Colonic mucosa (tissue), 4 donors: ENCODE measurements around the gene TCTA. TPM values are rescaled to one million over a fixed set of nuclear protein-coding genes. Genes with fewer than 3 reads are reported as not detected.
A peak's percentile ranks its signal among the peaks of the same experiment; 100 is the strongest.
"Not testable (repeated sequence)": the region's sequence is repeated elsewhere in the genome, so short reads cannot be mapped to it uniquely, and the experiment has no call there.

Experiments used
- DNase-seq: peaks from one replicate; pipeline ENCODE4 v3.0.0-alpha.2; 2020
- H3K27ac ChIP-seq: fragments of 200-600 bp; one replicate; pipeline ENCODE4 v1.8.0; 2021
- H3K27me3 ChIP-seq: fragments of 200-600 bp; one replicate; pipeline ENCODE4 v1.8.0; 2021
- H3K36me3 ChIP-seq: fragments of 200-600 bp; one replicate; pipeline ENCODE4 v1.8.0; 2021
- H3K4me1 ChIP-seq: fragments of 200-600 bp; one replicate; pipeline ENCODE4 v1.8.0; 2021; ENCODE audit warnings: mild to moderate bottlenecking
- H3K4me3 ChIP-seq: fragments of 200-600 bp; one replicate; pipeline ENCODE4 v1.8.0; 2021
- H3K9ac ChIP-seq, 2 donors: one replicate each; pipeline ENCODE4 v1.7.0; 2013; ENCODE audit warnings: control low read depth in 2 of 2, low read depth in 2 of 2, low read length in 2 of 2
- H3K9me3 ChIP-seq: fragments of 200-600 bp; one replicate; pipeline ENCODE4 v1.8.0; 2021
- CTCF ChIP-seq: fragments of 200-600 bp; IDR thresholded peaks from one replicate; pipeline ENCODE4 v1.8.0; 2022; ENCODE audit warnings: antibody characterized with exemption, mild to moderate bottlenecking
- intact Hi-C: fragments of 100-400 bp; cut with DNase I; formaldehyde crosslinking; loops from one replicate; pipeline ENCODE4 v1.14.1; 2022
- total RNA-seq, 2 donors: library from RNA; stranded (reverse); fragmentation: NEBNext Ultra II Directional in 1 of 2; extraction: Animal tissue kit (Norgen Biotek cat#: 25700) in 1 of 2; gene quantifications; one replicate each; pipeline ENCODE4 v1.2.1, GENCODE V29; 2021
- donor health status: healthy.
- donor health status: DM: no; HTN: no; CAD: no.
- donor health status: DM: no; HTN: no; CAD: no.

TCTA gene
- total RNA-seq, 2 donors from 2014 or later: 35.0 to 37.6 TPM

DNA sequence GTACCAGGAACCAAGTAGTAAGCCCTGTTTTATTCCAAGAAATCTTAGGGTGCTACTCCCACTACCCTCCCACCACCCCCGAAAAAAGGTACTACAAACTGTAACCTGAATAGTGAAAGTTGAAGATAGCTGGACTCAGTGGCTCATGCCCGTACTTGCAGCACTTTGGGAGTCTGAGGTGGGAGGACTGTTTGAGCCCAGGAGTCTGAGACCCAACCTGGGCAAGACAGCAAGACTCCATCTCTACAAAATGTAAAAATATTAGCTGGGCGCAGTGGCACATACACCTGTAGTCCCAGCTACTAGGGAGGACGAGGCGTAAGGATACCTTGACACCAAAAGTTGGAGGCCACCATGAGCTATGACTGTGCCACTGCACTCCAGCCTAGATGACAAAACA lies 8.3 kb upstream of the TCTA start:
- H3K4me1 ChIP-seq: peaks cover 16% of the 10 kb centered on the region
- no peak for DNase-seq
- H3K4me3 ChIP-seq: no peak overlapping the region
- TF ChIP-seq CTCF: no peak
- H3K27me3 ChIP-seq: no peaks in the 10 kb centered on the region
- no peaks in the 10 kb centered on the region for H3K36me3 ChIP-seq
- intact Hi-C loops: no loop called here
- no peak overlapping the region for H3K27ac ChIP-seq
- no peak overlapping the region for H3K9ac ChIP-seq
- H3K9me3 ChIP-seq: no peaks in the 10 kb centered on the region

DNA sequence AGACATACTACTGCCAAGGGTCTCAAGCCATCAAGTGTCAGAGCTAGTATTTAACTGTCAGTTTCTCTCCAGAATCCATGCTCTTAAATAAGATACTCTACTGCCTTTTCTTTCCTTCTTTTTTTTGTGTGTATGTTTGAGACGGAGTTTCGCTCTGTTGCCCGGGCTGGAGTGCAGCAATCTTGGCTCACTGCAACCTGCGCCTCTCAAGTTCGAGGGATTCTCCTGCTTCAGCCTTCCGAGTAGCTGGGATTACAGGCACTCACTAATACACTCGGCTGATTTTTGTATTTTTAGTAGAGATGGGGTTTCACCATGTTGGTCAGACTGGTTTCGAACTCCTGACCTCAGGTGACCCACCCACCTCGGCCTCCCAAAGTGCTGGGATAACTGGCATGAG lies 6.7 kb upstream of the TCTA start:
- H3K36me3 ChIP-seq, H3K27ac ChIP-seq, H3K9ac ChIP-seq, DNase-seq, H3K27me3 ChIP-seq, H3K9me3 ChIP-seq, H3K4me3 ChIP-seq, intact Hi-C loops: not testable (repeated sequence)
- peaks cover 16% of the 10 kb centered on the region for H3K4me1 ChIP-seq

- Histone ChIP-seq H3K9me3 (no peaks in the 10 kb centered on the region), H3K27me3 (no peaks in the 10 kb centered on the region), H3K4me3 (no peak overlapping the region), H3K9ac (no peak overlapping the region), H3K36me3 (no peaks in the 10 kb centered on the region), H3K27ac (no peak overlapping the region), H3K4me1 (peaks cover 12% of the 10 kb centered on the region)
- no peak for TF ChIP-seq CTCF
- intact Hi-C loops: no loop called here
- no peak for DNase-seq
These were observed 5.4 kb upstream of the TCTA start for GRCh38 chr3:49406571-49407565.

DNA sequence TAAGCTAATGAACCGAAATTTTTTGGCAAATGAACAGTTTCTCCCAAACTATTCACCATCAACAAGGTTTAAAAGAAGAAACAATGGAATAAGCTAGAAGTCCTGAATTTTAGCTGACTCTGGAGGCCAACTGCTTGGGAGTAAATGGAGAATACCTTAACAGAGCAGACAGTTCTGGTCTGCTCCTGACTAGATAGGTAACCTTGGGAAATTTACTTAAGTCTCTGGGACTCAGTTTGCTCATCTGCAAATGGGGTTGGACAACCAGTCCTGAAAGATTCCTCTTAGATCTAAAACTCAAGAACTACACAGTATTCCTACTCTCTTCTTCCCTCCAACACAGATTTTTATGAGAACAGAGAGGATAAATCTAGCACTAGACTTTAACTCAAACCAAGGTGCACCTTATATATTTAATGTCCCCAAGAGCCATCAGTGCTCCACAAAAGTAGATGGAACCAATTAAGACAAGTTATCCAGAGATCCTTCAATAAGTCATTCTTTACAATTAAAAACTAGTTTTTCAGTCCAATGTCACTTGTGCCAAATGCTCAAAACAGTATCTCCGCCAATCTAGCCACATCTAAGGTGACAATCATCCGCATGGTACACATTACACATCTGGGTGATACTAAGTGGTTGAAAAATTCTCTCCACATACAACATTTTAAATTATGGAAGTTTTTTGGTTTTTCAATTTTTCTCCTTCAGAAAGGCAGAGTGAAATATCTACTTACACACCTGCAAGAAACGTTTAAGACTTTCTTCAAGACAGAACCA lies 2.0 kb upstream of the TCTA start:
- H3K36me3 ChIP-seq: no peaks in the 10 kb centered on the region
- intact Hi-C loops: loop anchor here (5.0 to 10.0 kb wide), 2 partner anchors 48 to 55 kb away; no protein-coding TSS in a partner anchor
- peaks cover 19% of the 10 kb centered on the region for H3K4me1 ChIP-seq
- peak overlapping the region; percentile 39 to 90 for H3K9ac ChIP-seq
- H3K27ac ChIP-seq: no peak overlapping the region
- H3K9me3 ChIP-seq: no peaks in the 10 kb centered on the region
- no peaks in the 10 kb centered on the region for H3K27me3 ChIP-seq
- peak overlapping the region; percentile 95 for H3K4me3 ChIP-seq
- DNase-seq: no peak
- no peak for TF ChIP-seq CTCF

DNA sequence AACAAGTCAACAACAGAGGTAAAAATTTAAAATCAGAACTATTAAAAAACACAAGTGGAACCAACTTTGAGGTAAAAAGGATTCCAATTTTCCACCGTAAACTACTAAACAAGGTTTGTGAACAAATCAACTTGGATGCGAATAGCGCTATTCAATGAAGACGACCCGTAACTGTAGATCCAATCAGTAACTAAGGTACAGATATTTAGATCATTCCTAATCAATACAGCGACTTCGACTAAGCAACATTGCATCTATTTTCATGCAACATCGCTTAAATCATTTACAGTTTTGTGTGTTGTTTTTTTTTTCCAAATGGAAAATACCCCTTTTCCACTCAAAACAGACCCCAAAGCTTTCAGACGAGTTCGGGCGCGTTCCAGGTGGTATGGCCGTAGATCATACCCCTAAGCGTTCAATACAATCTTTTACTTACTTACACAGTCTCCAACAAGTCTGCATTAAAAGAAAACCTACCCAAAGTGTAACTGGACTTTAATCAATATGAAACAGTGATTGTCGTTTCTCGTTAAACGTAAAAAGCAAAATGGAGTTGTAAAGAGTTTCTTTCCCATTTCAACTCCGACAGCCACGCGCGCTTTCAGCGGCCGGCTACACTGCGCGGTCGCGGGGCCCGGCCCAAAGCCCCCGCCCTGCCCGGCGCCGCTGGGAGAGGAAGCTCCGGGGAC lies 1.2 kb upstream of the TCTA start:
- intact Hi-C loops: loop anchor here (5.0 to 10.0 kb wide), 2 partner anchors 49 to 54 kb away; no protein-coding TSS in a partner anchor
- Histone ChIP-seq H3K9ac (peak overlapping the region; percentile 90 to 98), H3K4me1 (peaks cover 19% of the 10 kb centered on the region), H3K27me3 (no peaks in the 10 kb centered on the region), H3K36me3 (no peaks in the 10 kb centered on the region), H3K27ac (peak overlapping the region; percentile 93), H3K4me3 (peak overlapping the region; percentile 95), H3K9me3 (no peaks in the 10 kb centered on the region)
- no peak for DNase-seq
- no peak for TF ChIP-seq CTCF
